ENCODE results near the gene CSTB.

- TF ChIP-seq CTCF (tag by site-specific recombination; IDR thresholded peaks at IDR 0.05): no peak
- no peak for TF ChIP-seq ZNF792 (tag by site-specific recombination; IDR thresholded peaks at IDR 0.05)
- TF ChIP-seq PRDM1 (tag by site-specific recombination; IDR thresholded peaks at IDR 0.05): no peak
- TF ChIP-seq ZNF561 (tag by site-specific recombination; IDR thresholded peaks at IDR 0.05; ENCODE audit: borderline replicate concordance): no peak
- TF ChIP-seq ZNF580 (tag by site-specific recombination; IDR thresholded peaks at IDR 0.05): no peak
- TF ChIP-seq ZNF785 (tag by site-specific recombination; IDR thresholded peaks at IDR 0.05): no peak
- no peak for TF ChIP-seq PRDM6 (tag by site-specific recombination; IDR thresholded peaks at IDR 0.05)
- no peak for TF ChIP-seq YY1 (tag by site-specific recombination; IDR thresholded peaks at IDR 0.05)
- no peak for TF ChIP-seq ZNF677 (tag by site-specific recombination; IDR thresholded peaks at IDR 0.05)
- TF ChIP-seq ZNF292 (tag by site-specific recombination; IDR thresholded peaks at IDR 0.05; ENCODE audit: borderline replicate concordance, low read depth): no peak
- no peak for TF ChIP-seq ZNF18 (tag by site-specific recombination; IDR thresholded peaks at IDR 0.05)
- no peak for TF ChIP-seq ZNF776 (tag by site-specific recombination; IDR thresholded peaks at IDR 0.05; ENCODE audit: borderline replicate concordance)
- TF ChIP-seq ZNF398 (tag by site-specific recombination; IDR thresholded peaks at IDR 0.05): no peak
Observed at GRCh38 chr21:43800566-43800965, 24.5 kb upstream of the CSTB start.
